ENCODE data around the gene MEGF11.

MEGF11 gene

DNA sequence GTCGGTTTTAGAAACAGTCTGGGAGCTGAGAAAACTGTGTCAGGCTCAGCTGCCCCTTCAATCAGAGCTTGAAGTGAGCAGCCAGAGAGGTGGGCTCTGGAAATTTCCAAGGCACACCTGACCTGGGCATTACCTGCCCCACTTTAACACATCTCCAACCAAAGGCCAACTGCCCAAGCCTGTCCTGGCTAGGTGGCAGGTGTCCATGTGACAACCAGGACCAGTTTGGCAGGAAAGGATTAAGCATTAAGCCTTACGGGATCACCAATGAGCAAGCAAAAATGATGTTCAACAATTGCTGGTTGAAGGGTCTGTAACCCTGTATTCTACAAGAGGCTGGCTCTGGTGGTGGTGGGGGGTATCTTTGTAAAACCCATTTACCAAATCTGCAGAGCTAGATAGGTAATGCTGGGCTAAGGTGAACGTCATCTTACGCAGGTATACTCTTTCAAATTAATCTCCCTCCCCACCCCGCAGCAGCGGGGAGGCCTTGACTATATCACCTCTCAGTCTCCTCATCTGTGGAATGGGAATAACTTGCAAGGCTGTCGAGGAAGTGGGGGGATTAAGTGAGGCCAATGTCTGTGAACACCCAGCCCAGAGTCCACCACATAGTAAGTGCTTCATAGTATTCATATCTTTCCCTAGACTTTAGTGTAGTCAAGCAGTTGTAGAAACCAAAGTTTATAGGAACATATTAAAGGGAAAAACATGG, 183.2 kb downstream of the MEGF11 start:
- TF ChIP-seq SPI1 (IDR thresholded peaks at IDR 0.05; ENCODE audit: borderline replicate concordance, low read depth) (no peak), REST (IDR thresholded peaks at IDR 0.05; ENCODE audit: insufficient replicate concordance, low read depth) (no peak), GABPA (IDR thresholded peaks at IDR 0.05; ENCODE audit: low read depth) (no peak), CTCF (IDR thresholded peaks at IDR 0.05; ENCODE audit: insufficient read depth, low read length) (no peak), POLR2AphosphoS5 (IDR thresholded peaks at IDR 0.05; ENCODE audit: low read depth) (no peak)
- no peak for DNase-seq (ENCODE audit: low read depth in 1 of 2, low spot score in 1 of 2)
- Histone ChIP-seq H3K4me3 (replicated peaks; ENCODE audit: insufficient read depth, low read length) (no peak overlapping the region), H3K27me3 (ENCODE audit: insufficient read depth, poor library complexity, severe bottlenecking) (peaks cover 4% of the 10 kb centered on the region), H3K27ac (replicated peaks) (no peak overlapping the region)

DNA sequence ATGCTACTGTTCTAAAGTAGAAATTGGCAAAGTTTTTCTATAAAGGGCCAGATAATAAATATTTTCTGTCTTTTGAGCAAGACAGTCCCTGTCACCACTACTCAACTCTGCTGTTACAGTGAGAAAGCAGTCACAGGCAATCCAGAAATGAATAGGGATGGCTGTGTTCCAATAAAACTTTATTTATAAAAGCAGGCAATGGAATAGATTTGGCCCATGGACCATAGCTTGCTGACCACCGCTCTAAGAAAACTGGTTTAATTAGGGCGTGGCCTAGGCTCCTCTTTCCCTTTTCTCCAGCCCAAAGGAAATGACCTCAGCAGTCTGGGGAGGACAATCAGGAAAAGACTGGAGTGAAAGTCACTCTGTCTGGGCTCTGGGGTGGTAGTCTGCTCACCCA, 183.8 kb downstream of the MEGF11 start:
- TF ChIP-seq GABPA (IDR thresholded peaks at IDR 0.05; ENCODE audit: low read depth) (no peak), REST (IDR thresholded peaks at IDR 0.05; ENCODE audit: insufficient replicate concordance, low read depth) (no peak), POLR2AphosphoS5 (IDR thresholded peaks at IDR 0.05; ENCODE audit: low read depth) (no peak), SPI1 (IDR thresholded peaks at IDR 0.05; ENCODE audit: borderline replicate concordance, low read depth) (no peak), CTCF (IDR thresholded peaks at IDR 0.05; ENCODE audit: insufficient read depth, low read length) (no peak)
- Histone ChIP-seq H3K4me3 (replicated peaks; ENCODE audit: insufficient read depth, low read length) (no peak overlapping the region), H3K27me3 (ENCODE audit: insufficient read depth, poor library complexity, severe bottlenecking) (peaks cover 2% of the 10 kb centered on the region), H3K27ac (replicated peaks) (no peak overlapping the region)
- no peak for DNase-seq (ENCODE audit: low read depth in 1 of 2, low spot score in 1 of 2)

DNA sequence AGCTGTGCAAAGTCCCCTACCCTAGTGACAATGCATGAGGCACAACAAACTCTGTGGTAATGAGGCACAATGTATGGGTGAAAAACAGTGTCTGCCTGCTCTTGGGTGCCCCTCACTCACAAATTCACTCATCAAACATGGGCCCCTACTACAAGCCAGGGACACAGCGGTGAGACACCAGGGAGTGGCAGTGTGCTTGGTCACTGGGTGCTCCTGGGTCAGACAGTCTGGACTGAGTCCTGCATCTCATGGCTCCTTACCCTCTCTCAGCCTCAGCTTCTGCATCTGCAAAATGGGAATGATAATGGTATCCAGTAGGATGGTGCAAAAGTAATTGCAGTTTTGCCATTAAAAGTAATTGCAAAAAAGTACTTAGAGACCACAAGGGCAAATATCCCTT, 184.7 kb downstream of the MEGF11 start:
- Histone ChIP-seq H3K27me3 (ENCODE audit: insufficient read depth, poor library complexity, severe bottlenecking) (no peaks in the 10 kb centered on the region), H3K27ac (replicated peaks) (no peak overlapping the region), H3K4me3 (replicated peaks; ENCODE audit: insufficient read depth, low read length) (no peak overlapping the region)
- DNase-seq (ENCODE audit: low read depth in 1 of 2, low spot score in 1 of 2), result no peak
- no peak for TF ChIP-seq SPI1 (IDR thresholded peaks at IDR 0.05; ENCODE audit: borderline replicate concordance, low read depth)
- no peak for TF ChIP-seq CTCF (IDR thresholded peaks at IDR 0.05; ENCODE audit: insufficient read depth, low read length)
- TF ChIP-seq POLR2AphosphoS5 (IDR thresholded peaks at IDR 0.05; ENCODE audit: low read depth), result no peak
- no peak for TF ChIP-seq GABPA (IDR thresholded peaks at IDR 0.05; ENCODE audit: low read depth)
- no peak for TF ChIP-seq REST (IDR thresholded peaks at IDR 0.05; ENCODE audit: insufficient replicate concordance, low read depth)
